Measurements from ENCODE around the gene GK2.

The GK2 gene

DNA sequence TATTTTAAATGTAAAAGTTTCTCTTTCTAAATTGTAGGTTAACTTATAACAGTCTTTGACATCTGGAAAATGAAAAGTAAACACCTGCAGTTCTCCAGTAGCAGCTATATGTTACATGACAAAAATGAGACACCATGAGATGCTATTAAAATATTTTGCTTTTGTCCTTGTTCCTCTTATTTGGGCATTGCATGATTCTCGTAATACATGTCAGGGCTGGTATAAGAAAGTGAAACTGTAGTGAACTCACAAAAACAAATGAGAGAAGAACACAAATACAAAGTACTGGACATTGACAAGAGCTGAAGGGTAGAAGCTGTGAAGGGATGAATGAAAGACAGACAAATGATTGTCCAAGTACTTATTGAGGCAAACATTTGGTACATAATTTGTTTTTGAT, 9.0 kb downstream of the GK2 start (continued):
- TF ChIP-seq, protein P1, sequence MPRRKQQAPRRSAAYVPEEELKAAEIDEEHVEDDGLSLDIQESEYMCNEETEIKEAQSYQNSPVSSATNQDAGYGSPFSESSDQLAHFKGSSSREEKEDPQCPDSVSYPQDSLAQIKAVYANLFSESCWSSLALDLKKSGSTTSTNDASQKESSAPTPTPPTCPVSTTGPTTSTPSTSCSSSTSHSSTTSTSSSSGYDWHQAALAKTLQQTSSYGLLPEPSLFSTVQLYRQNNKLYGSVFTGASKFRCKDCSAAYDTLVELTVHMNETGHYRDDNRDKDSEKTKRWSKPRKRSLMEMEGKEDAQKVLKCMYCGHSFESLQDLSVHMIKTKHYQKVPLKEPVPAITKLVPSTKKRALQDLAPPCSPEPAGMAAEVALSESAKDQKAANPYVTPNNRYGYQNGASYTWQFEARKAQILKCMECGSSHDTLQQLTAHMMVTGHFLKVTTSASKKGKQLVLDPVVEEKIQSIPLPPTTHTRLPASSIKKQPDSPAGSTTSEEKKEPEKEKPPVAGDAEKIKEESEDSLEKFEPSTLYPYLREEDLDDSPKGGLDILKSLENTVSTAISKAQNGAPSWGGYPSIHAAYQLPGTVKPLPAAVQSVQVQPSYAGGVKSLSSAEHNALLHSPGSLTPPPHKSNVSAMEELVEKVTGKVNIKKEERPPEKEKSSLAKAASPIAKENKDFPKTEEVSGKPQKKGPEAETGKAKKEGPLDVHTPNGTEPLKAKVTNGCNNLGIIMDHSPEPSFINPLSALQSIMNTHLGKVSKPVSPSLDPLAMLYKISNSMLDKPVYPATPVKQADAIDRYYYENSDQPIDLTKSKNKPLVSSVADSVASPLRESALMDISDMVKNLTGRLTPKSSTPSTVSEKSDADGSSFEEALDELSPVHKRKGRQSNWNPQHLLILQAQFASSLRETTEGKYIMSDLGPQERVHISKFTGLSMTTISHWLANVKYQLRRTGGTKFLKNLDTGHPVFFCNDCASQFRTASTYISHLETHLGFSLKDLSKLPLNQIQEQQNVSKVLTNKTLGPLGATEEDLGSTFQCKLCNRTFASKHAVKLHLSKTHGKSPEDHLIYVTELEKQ (tag by site-specific recombination; IDR thresholded peaks at IDR 0.05; ENCODE audit: borderline replicate concordance): no peak

DNA sequence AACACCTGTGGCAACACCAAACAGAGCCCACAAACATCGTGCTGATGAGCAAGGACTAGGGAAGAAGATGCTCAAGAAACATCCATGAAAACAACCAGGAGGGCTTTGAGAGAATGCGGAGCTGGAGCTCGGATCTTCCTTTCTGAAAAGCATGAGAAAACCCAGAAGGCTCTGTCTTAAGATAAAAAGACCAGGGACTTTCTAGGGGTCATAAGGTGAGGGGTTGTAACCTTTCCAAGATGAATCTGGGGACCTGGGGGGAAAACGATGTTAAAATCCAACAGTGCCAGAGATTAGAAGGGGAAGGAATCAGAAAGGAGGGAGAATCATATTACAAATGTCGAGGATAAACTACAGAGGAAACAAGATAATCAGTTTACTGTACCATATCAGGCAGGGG, 10.1 kb downstream of the GK2 start:
- no peak for TF ChIP-seq SETDB1 (IDR thresholded peaks at IDR 0.05; ENCODE audit: insufficient read length, low read length)
- no peak for TF ChIP-seq EGR2 (tag by site-specific recombination; IDR thresholded peaks at IDR 0.05; ENCODE audit: low read depth)
- TF ChIP-seq TRIM28 (IDR thresholded peaks at IDR 0.05; ENCODE audit: borderline replicate concordance, low read length): no peak
- no peak for TF ChIP-seq FEZF1 (tag by site-specific recombination; IDR thresholded peaks at IDR 0.05)
- no peak for TF ChIP-seq ZNF560 (tag by site-specific recombination; IDR thresholded peaks at IDR 0.05; ENCODE audit: borderline replicate concordance)
- no peak for TF ChIP-seq ZNF677 (tag by site-specific recombination; IDR thresholded peaks at IDR 0.05)
- Histone ChIP-seq H3K27ac (ENCODE audit: extremely low read depth, low read depth, low read length) (no peak overlapping the region), H3K4me1 (ENCODE audit: control insufficient read depth, insufficient read depth, low read length) (no peaks in the 10 kb centered on the region), H3K4me3 (ENCODE audit: low read depth, low read length) (no peak overlapping the region), H3K9me3 (ENCODE audit: control insufficient read depth, insufficient read depth, low read depth, low read length) (no peaks in the 10 kb centered on the region), H3K36me3 (ENCODE audit: control insufficient read depth in 2 of 2, insufficient read depth in 1 of 2, low read length in 2 of 2) (no peaks in the 10 kb centered on the region)
- POLR2A ChIA-PET: interaction anchor here (0.6 kb wide), 1 partner anchor 8 kb away, joined by 3 read pairs; no protein-coding TSS in a partner anchor
- CTCF ChIA-PET: no interaction called here

DNA sequence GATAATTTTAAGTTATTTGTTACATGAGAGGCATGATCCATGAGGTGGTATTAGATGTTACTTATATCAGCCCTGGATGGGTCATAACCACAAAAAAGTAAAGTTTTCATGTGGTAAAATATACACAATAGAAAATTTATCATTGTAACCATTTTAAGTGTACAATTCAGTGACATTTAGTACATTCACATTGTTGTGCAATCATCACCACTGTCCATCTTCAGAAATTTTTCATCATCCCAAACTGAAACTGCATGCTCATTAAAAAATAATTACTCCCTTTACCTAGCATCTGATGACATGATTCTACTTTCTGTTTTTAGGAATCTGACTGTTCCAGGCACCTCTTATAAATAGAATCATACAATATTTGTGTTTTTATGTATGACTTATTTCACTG, 11.2 kb downstream of the GK2 start:
- CTCF ChIA-PET: no interaction called here
- Histone ChIP-seq H3K36me3 (ENCODE audit: control insufficient read depth in 2 of 2, insufficient read depth in 1 of 2, low read length in 2 of 2) (no peaks in the 10 kb centered on the region), H3K27ac (ENCODE audit: extremely low read depth, low read depth, low read length) (no peak overlapping the region), H3K4me3 (ENCODE audit: low read depth, low read length) (no peak overlapping the region), H3K9me3 (ENCODE audit: control insufficient read depth, insufficient read depth, low read depth, low read length) (no peaks in the 10 kb centered on the region), H3K4me1 (ENCODE audit: control insufficient read depth, insufficient read depth, low read length) (no peaks in the 10 kb centered on the region)
- TF ChIP-seq KLF16 (tag by site-specific recombination; IDR thresholded peaks at IDR 0.05): no peak
- TF ChIP-seq GLI4 (tag by site-specific recombination; IDR thresholded peaks at IDR 0.05): no peak
- TF ChIP-seq ZNF138 (tag by site-specific recombination; IDR thresholded peaks at IDR 0.05; ENCODE audit: borderline replicate concordance): no peak
- no peak for TF ChIP-seq ZNF112 (tag by site-specific recombination; IDR thresholded peaks at IDR 0.05)
- TF ChIP-seq, protein P2, sequence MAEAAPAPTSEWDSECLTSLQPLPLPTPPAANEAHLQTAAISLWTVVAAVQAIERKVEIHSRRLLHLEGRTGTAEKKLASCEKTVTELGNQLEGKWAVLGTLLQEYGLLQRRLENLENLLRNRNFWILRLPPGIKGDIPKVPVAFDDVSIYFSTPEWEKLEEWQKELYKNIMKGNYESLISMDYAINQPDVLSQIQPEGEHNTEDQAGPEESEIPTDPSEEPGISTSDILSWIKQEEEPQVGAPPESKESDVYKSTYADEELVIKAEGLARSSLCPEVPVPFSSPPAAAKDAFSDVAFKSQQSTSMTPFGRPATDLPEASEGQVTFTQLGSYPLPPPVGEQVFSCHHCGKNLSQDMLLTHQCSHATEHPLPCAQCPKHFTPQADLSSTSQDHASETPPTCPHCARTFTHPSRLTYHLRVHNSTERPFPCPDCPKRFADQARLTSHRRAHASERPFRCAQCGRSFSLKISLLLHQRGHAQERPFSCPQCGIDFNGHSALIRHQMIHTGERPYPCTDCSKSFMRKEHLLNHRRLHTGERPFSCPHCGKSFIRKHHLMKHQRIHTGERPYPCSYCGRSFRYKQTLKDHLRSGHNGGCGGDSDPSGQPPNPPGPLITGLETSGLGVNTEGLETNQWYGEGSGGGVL (tag by site-specific recombination; IDR thresholded peaks at IDR 0.05): no peak
- TF ChIP-seq ZNF132 (tag by site-specific recombination; IDR thresholded peaks at IDR 0.05; ENCODE audit: borderline replicate concordance): no peak
- TF ChIP-seq ZNF654 (tag by site-specific recombination; IDR thresholded peaks at IDR 0.05; ENCODE audit: low read depth): no peak
- TF ChIP-seq ZNF174 (tag by site-specific recombination; IDR thresholded peaks at IDR 0.05): no peak
- POLR2A ChIA-PET: no interaction called here

DNA sequence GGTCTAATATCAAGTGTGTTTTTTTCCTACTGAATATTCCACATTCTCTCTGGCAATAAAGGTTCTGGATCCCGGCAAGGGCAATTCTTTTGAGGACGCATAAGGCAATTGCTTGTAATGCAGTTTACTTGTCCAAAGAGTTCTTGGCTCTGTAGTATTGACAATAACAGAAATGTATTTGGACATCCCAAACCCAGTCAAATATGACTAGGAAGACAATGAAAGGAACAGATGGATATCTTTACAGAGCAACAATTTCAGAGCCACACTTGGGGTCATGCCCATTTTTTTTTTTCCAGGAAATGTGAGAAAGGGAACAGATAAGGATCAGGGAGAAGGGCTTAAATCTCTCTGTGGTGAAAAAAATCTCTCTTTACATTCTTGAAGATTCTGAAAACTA, 12.2 kb downstream of the GK2 start:
- Histone ChIP-seq H3K36me3 (ENCODE audit: control insufficient read depth in 2 of 2, insufficient read depth in 1 of 2, low read length in 2 of 2) (no peaks in the 10 kb centered on the region), H3K9me3 (ENCODE audit: control insufficient read depth, insufficient read depth, low read depth, low read length) (no peaks in the 10 kb centered on the region), H3K27ac (ENCODE audit: extremely low read depth, low read depth, low read length) (no peak overlapping the region), H3K4me1 (ENCODE audit: control insufficient read depth, insufficient read depth, low read length) (no peaks in the 10 kb centered on the region), H3K4me3 (ENCODE audit: low read depth, low read length) (no peak overlapping the region)
- CTCF ChIA-PET: no interaction called here
- POLR2A ChIA-PET: no interaction called here
- TF ChIP-seq, protein P3, sequence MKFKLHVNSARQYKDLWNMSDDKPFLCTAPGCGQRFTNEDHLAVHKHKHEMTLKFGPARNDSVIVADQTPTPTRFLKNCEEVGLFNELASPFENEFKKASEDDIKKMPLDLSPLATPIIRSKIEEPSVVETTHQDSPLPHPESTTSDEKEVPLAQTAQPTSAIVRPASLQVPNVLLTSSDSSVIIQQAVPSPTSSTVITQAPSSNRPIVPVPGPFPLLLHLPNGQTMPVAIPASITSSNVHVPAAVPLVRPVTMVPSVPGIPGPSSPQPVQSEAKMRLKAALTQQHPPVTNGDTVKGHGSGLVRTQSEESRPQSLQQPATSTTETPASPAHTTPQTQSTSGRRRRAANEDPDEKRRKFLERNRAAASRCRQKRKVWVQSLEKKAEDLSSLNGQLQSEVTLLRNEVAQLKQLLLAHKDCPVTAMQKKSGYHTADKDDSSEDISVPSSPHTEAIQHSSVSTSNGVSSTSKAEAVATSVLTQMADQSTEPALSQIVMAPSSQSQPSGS (tag by site-specific recombination; IDR thresholded peaks at IDR 0.05; ENCODE audit: low read depth): no peak
- TF ChIP-seq ZNF132 (tag by site-specific recombination; IDR thresholded peaks at IDR 0.05; ENCODE audit: borderline replicate concordance) (no peak), RBAK (tag by site-specific recombination; IDR thresholded peaks at IDR 0.05) (no peak), ZNF701 (tag by site-specific recombination; IDR thresholded peaks at IDR 0.05) (no peak), ZNF239 (tag by site-specific recombination; IDR thresholded peaks at IDR 0.05) (no peak), YY1 (tag by site-specific recombination; IDR thresholded peaks at IDR 0.05) (no peak), SETDB1 (IDR thresholded peaks at IDR 0.05; ENCODE audit: insufficient read length, low read length) (no peak), ZFP3 (tag by site-specific recombination; IDR thresholded peaks at IDR 0.05; ENCODE audit: low read depth) (no peak), ZNF707 (tag by site-specific recombination; IDR thresholded peaks at IDR 0.05) (no peak), ZNF658 (tag by site-specific recombination; IDR thresholded peaks at IDR 0.05) (no peak)
- TF ChIP-seq, protein P4, sequence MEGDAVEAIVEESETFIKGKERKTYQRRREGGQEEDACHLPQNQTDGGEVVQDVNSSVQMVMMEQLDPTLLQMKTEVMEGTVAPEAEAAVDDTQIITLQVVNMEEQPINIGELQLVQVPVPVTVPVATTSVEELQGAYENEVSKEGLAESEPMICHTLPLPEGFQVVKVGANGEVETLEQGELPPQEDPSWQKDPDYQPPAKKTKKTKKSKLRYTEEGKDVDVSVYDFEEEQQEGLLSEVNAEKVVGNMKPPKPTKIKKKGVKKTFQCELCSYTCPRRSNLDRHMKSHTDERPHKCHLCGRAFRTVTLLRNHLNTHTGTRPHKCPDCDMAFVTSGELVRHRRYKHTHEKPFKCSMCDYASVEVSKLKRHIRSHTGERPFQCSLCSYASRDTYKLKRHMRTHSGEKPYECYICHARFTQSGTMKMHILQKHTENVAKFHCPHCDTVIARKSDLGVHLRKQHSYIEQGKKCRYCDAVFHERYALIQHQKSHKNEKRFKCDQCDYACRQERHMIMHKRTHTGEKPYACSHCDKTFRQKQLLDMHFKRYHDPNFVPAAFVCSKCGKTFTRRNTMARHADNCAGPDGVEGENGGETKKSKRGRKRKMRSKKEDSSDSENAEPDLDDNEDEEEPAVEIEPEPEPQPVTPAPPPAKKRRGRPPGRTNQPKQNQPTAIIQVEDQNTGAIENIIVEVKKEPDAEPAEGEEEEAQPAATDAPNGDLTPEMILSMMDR (tag by site-specific recombination; IDR thresholded peaks at IDR 0.05): no peak

Measured in HEK293 (cell line).